ENCODE data around the gene LSR. TPM values are rescaled to one million over a fixed set of nuclear protein-coding genes. Genes with fewer than 3 reads are reported as not detected.

LSR gene
- total RNA-seq, 2 experiments from 2014 or later: 8.2 to 11.2 TPM

DNA sequence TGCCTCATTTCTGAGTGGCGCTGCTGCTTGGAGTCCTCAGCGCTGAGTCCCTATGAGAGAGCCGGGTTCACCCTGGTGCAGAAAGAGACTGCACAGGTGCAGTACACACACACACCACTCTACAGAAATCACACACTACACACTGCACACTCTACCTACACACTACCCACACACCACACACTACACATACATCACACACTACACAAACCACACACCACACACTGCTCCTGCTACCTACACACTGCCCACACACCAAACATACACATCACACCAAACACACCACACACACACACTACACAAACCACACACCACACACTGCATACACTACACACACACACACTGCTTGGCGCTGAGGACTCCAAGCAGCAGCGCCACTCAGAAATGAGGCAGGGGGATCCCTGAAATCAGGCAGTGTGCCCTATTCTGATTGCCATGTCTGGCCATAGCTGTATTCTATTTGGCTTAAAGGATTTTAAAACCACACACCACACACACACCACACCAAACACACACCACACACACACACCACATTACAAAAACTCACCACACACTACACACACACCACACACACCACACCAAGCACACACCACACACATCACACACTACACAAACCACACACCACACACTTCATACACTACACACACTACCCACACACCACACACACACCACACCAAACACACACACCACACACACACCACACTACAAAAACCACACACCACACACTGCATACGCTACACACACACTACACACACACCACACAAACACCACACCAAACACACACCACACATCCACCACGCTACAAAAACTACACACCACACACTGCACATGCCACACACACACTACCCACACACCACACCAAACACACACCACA, 48.1 kb downstream of the LSR start:
- CTCF ChIA-PET: no interaction called here
- Mint-ChIP-seq H3K27ac (no peak overlapping the region), H3K27me3 (ENCODE audit: low read depth) (no peaks in the 10 kb centered on the region), H3K36me3 (ENCODE audit: low read depth) (no peaks in the 10 kb centered on the region), H3K4me3 (no peak overlapping the region), H3K4me1 (ENCODE audit: low read depth) (peaks cover 8% of the 10 kb centered on the region), H3K9me3 (no peaks in the 10 kb centered on the region)
- no peak for DNase-seq
- intact Hi-C loops (cut with micrococcal nuclease): no loop called here

- Mint-ChIP-seq H3K27ac (no peak overlapping the region), H3K27me3 (ENCODE audit: low read depth) (no peaks in the 10 kb centered on the region), H3K36me3 (ENCODE audit: low read depth) (no peaks in the 10 kb centered on the region), H3K9me3 (no peaks in the 10 kb centered on the region), H3K4me1 (ENCODE audit: low read depth) (peaks cover 8% of the 10 kb centered on the region), H3K4me3 (no peak overlapping the region)
- intact Hi-C loops (cut with micrococcal nuclease): no loop called here
- CTCF ChIA-PET: no interaction called here
- no peak for DNase-seq
Observed at GRCh38 chr19:35297515-35297848, 48.7 kb downstream of the LSR start.

DNA sequence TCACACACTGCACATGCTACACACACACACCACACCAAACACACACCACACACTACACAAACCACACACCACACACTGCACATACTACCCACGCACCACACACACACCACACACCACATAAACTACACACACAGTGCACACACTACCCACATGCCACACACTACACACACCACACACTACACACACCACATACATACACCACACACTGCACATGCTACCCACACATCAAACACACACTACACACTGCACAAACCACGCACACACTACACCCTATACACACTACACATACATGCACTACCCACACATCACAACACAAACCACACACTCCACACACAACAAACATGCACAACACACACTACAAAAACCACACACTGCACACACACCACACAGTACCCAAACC, 49.1 kb downstream of the LSR start:
- CTCF ChIA-PET: no interaction called here
- H3K36me3 Mint-ChIP-seq (ENCODE audit: low read depth): no peaks in the 10 kb centered on the region
- DNase-seq: no peak
- H3K4me3 Mint-ChIP-seq: no peak overlapping the region
- peaks cover 8% of the 10 kb centered on the region for H3K4me1 Mint-ChIP-seq (ENCODE audit: low read depth)
- H3K27ac Mint-ChIP-seq: no peak overlapping the region
- intact Hi-C loops (cut with micrococcal nuclease): no loop called here
- H3K9me3 Mint-ChIP-seq: no peaks in the 10 kb centered on the region
- H3K27me3 Mint-ChIP-seq (ENCODE audit: low read depth): no peaks in the 10 kb centered on the region

- no peak overlapping the region for H3K4me3 Mint-ChIP-seq
- intact Hi-C loops (cut with micrococcal nuclease): no loop called here
- no peaks in the 10 kb centered on the region for H3K36me3 Mint-ChIP-seq (ENCODE audit: low read depth)
- H3K4me1 Mint-ChIP-seq (ENCODE audit: low read depth): peaks cover 8% of the 10 kb centered on the region
- no peaks in the 10 kb centered on the region for H3K27me3 Mint-ChIP-seq (ENCODE audit: low read depth)
- DNase-seq: no peak
- CTCF ChIA-PET: no interaction called here
- H3K9me3 Mint-ChIP-seq: no peaks in the 10 kb centered on the region
- H3K27ac Mint-ChIP-seq: no peak overlapping the region
Observed at GRCh38 chr19:35298561-35298972, 49.8 kb downstream of the LSR start.

DNA sequence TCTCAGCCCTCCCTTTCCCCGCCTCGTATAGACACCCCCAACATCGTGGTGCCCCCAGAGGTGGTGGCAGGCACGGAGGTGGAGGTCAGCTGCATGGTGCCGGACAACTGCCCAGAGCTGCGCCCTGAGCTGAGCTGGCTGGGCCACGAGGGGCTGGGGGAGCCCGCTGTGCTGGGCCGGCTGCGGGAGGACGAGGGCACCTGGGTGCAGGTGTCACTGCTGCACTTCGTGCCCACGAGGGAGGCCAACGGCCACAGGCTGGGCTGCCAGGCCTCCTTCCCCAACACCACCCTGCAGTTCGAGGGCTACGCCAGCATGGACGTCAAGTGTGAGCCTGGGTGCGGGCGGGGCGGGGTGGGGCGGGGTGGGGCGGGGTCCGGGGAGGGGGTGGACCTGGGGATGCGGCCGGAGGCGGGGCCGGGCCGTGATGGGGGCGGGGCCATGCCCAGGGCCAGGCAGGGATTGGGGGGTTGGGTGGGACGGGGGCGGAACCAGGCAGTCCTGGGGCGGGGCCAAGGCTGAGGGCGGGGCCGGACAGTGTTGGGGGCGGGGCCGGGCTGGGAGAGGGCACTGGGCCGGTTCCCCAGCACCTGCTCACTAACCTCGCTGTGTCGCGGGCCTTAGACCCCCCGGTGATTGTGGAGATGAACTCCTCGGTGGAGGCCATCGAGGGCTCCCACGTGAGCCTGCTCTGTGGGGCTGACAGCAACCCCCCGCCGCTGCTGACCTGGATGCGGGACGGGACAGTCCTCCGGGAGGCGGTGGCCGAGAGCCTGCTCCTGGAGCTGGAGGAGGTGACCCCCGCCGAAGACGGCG, 50.9 kb downstream of the LSR start:
- no peak for DNase-seq
- no peaks in the 10 kb centered on the region for H3K9me3 Mint-ChIP-seq
- intact Hi-C loops (cut with micrococcal nuclease): no loop called here
- H3K4me3 Mint-ChIP-seq: no peak overlapping the region
- peaks cover 8% of the 10 kb centered on the region for H3K4me1 Mint-ChIP-seq (ENCODE audit: low read depth)
- CTCF ChIA-PET: no interaction called here
- H3K36me3 Mint-ChIP-seq (ENCODE audit: low read depth): no peaks in the 10 kb centered on the region
- H3K27ac Mint-ChIP-seq: no peak overlapping the region
- H3K27me3 Mint-ChIP-seq (ENCODE audit: low read depth): no peaks in the 10 kb centered on the region

DNA sequence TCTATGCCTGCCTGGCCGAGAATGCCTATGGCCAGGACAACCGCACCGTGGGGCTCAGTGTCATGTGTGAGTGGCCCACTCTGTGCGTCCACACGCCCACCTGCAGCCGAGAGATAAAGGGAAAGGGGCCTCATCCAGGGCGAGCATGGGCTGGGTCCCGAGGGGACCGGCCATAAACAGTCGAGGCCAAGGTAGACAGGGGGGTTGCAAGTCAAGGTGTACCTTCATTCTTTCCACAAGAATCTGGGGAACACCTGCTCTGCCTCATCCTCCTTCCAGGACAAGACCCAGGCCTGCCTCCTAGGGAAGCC, 51.5 kb downstream of the LSR start:
- H3K27me3 Mint-ChIP-seq (ENCODE audit: low read depth): no peaks in the 10 kb centered on the region
- DNase-seq: no peak
- CTCF ChIA-PET: no interaction called here
- no peak overlapping the region for H3K4me3 Mint-ChIP-seq
- no peaks in the 10 kb centered on the region for H3K36me3 Mint-ChIP-seq (ENCODE audit: low read depth)
- H3K4me1 Mint-ChIP-seq (ENCODE audit: low read depth): peaks cover 8% of the 10 kb centered on the region
- H3K27ac Mint-ChIP-seq: no peak overlapping the region
- H3K9me3 Mint-ChIP-seq: no peaks in the 10 kb centered on the region
- intact Hi-C loops (cut with micrococcal nuclease): no loop called here

DNA sequence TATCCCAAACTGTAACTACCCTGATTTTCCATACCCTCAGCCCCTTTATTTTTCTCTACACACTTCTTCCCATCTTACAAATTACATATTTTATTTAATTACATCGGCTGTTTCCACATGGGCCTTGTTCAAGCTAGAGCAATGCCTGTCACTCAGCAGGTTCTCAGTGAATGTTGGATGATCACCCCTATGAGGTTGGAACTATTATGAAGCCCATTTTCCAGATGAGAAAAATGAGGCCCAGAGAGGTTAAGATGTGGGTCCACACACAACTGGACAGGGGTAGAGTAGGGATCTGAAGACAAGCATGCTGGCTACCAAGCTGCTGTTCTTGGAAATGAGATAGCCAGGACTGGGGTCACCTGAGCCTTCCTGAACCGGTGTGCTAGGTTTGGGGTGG, 53.2 kb downstream of the LSR start:
- no peak overlapping the region for H3K4me3 Mint-ChIP-seq
- H3K36me3 Mint-ChIP-seq (ENCODE audit: low read depth): no peaks in the 10 kb centered on the region
- intact Hi-C loops (cut with micrococcal nuclease): no loop called here
- H3K4me1 Mint-ChIP-seq (ENCODE audit: low read depth): no peaks in the 10 kb centered on the region
- H3K27me3 Mint-ChIP-seq (ENCODE audit: low read depth): no peaks in the 10 kb centered on the region
- no peaks in the 10 kb centered on the region for H3K9me3 Mint-ChIP-seq
- DNase-seq: no peak
- no peak overlapping the region for H3K27ac Mint-ChIP-seq
- CTCF ChIA-PET: interaction anchor here (0.6 kb wide), 2 partner anchors 37 to 126 kb away, joined by 3 to 4 read pairs; no protein-coding TSS in a partner anchor

DNA sequence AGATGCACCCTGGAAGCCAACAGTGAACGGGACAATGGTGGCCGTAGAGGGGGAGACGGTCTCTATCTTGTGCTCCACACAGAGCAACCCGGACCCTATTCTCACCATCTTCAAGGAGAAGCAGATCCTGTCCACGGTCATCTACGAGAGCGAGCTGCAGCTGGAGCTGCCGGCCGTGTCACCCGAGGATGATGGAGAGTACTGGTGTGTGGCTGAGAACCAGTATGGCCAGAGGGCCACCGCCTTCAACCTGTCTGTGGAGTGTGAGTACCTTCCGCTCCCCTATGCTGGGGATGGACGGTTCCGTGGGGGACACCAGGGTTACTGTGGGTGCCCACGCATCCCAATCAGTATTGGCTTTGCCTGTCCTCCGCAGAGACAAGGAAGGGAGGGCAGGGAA, 53.6 kb downstream of the LSR start:
- CTCF ChIA-PET: interaction anchor here (0.6 kb wide), 1 partner anchor 125 kb away, joined by 4 read pairs; no protein-coding TSS in a partner anchor
- H3K4me1 Mint-ChIP-seq (ENCODE audit: low read depth): no peaks in the 10 kb centered on the region
- H3K27me3 Mint-ChIP-seq (ENCODE audit: low read depth): no peaks in the 10 kb centered on the region

GRCh38 chr19:35303357-35303915, 54.6 kb downstream of the LSR start:
- CTCF ChIA-PET: interaction anchor here (0.5 kb wide), 1 partner anchor 18 kb away, joined by 3 read pairs; no protein-coding TSS in a partner anchor
- no peaks in the 10 kb centered on the region for H3K27me3 Mint-ChIP-seq (ENCODE audit: low read depth)
- H3K9me3 Mint-ChIP-seq: no peaks in the 10 kb centered on the region
- intact Hi-C loops (cut with micrococcal nuclease): no loop called here
- no peaks in the 10 kb centered on the region for H3K4me1 Mint-ChIP-seq (ENCODE audit: low read depth)
- H3K27ac Mint-ChIP-seq: no peak overlapping the region
- no peaks in the 10 kb centered on the region for H3K36me3 Mint-ChIP-seq (ENCODE audit: low read depth)
- no peak overlapping the region for H3K4me3 Mint-ChIP-seq
- DNase-seq: no peak

More for the DNA sequence above, 53.6 kb downstream of the LSR start:
- Mint-ChIP-seq H3K9me3 (no peaks in the 10 kb centered on the region), H3K36me3 (ENCODE audit: low read depth) (no peaks in the 10 kb centered on the region), H3K27ac (no peak overlapping the region), H3K4me3 (no peak overlapping the region)
- DNase-seq: no peak
- intact Hi-C loops (cut with micrococcal nuclease): no loop called here

GRCh38 chr19:35304036-35304435, 55.2 kb downstream of the LSR start:
- no peak overlapping the region for H3K4me3 Mint-ChIP-seq
- intact Hi-C loops (cut with micrococcal nuclease): no loop called here
- H3K27ac Mint-ChIP-seq: no peak overlapping the region
- H3K27me3 Mint-ChIP-seq (ENCODE audit: low read depth): no peaks in the 10 kb centered on the region
- no peaks in the 10 kb centered on the region for H3K36me3 Mint-ChIP-seq (ENCODE audit: low read depth)
- DNase-seq: no peak
- no peaks in the 10 kb centered on the region for H3K9me3 Mint-ChIP-seq
- H3K4me1 Mint-ChIP-seq (ENCODE audit: low read depth): no peaks in the 10 kb centered on the region
- CTCF ChIA-PET: interaction anchor here (0.5 kb wide), 1 partner anchor 17 kb away, joined by 3 read pairs; no protein-coding TSS in a partner anchor

GRCh38 chr19:35305181-35305580, 56.4 kb downstream of the LSR start:
- Mint-ChIP-seq H3K4me3 (no peak overlapping the region), H3K9me3 (no peaks in the 10 kb centered on the region), H3K27ac (no peak overlapping the region), H3K36me3 (ENCODE audit: low read depth) (no peaks in the 10 kb centered on the region), H3K4me1 (ENCODE audit: low read depth) (no peaks in the 10 kb centered on the region), H3K27me3 (ENCODE audit: low read depth) (no peaks in the 10 kb centered on the region)
- intact Hi-C loops (cut with micrococcal nuclease): no loop called here
- CTCF ChIA-PET: interaction anchor here (0.8 to 1.1 kb wide), 2 partner anchors 17 to 190 kb away, joined by 3 read pairs; no protein-coding TSS in a partner anchor
- DNase-seq: no peak

- Mint-ChIP-seq H3K36me3 (ENCODE audit: low read depth) (no peaks in the 10 kb centered on the region), H3K4me3 (no peak overlapping the region), H3K4me1 (ENCODE audit: low read depth) (no peaks in the 10 kb centered on the region), H3K27me3 (ENCODE audit: low read depth) (no peaks in the 10 kb centered on the region), H3K9me3 (no peaks in the 10 kb centered on the region), H3K27ac (no peak overlapping the region)
- intact Hi-C loops (cut with micrococcal nuclease): loop anchor here (2.0 kb wide), 1 partner anchor 40 kb away; the partner anchor contains the start of gene FFAR1
- CTCF ChIA-PET: interaction anchor here (0.7 kb wide), 2 partner anchors 11 to 360 kb away, joined by 3 read pairs; no protein-coding TSS in a partner anchor
- DNase-seq: peak; percentile 52
Observed at GRCh38 chr19:35306473-35307246, 57.9 kb downstream of the LSR start.
